HEK293 (cell line): ENCODE measurements around the gene HAAO.

Experiments
- CTCF ChIA-PET: fragments of 350-600 bp; formaldehyde crosslinking; extraction: SDS; loops from one replicate; lab custom pipeline; 2021; ENCODE audit warnings: antibody characterized with exemption; lab: Yijun Ruan, JAX
- POLR2A ChIA-PET: fragments of 300-600 bp; formaldehyde crosslinking; extraction: SDS; loops from one replicate; lab custom pipeline; 2020; ENCODE audit warnings: antibody characterized with exemption, inconsistent platforms; lab: Yijun Ruan, JAX
- H3K27ac ChIP-seq: fragments of 200-500 bp; sonication (Bioruptor generic); 2 replicates; pipeline ENCODE4 v1.5.1; 2014; ENCODE audit warnings: low read depth, low read length, control low read depth, inconsistent platforms; ENCODE audit errors: extremely low read depth
- H3K36me3 ChIP-seq, 2 experiments: fragments of 200-500 bp in 1 of 2; sonication (Bioruptor generic) in 1 of 2; 1 replicate in 1 of 2; 2 replicates in 1 of 2; pipeline ENCODE4 v1.5.1; 2014 to 2017; ENCODE audit warnings: inconsistent platforms in 2 of 2, low read length in 2 of 2; ENCODE audit not compliant: control insufficient read depth in 2 of 2, insufficient read depth in 1 of 2
- H3K4me1 ChIP-seq: fragments of 200-500 bp; sonication (Bioruptor generic); 2 replicates; pipeline ENCODE4 v1.5.1; 2014; ENCODE audit warnings: mild to moderate bottlenecking, low read length, inconsistent platforms; ENCODE audit not compliant: control insufficient read depth, insufficient read depth
- H3K4me3 ChIP-seq: 2 replicates; pipeline ENCODE4 v1.5.1; 2011; ENCODE audit warnings: low read depth, mild to moderate bottlenecking, control low read depth, low read length, moderate library complexity
- H3K9me3 ChIP-seq: fragments of 200-500 bp; sonication (Bioruptor generic); 2 replicates; pipeline ENCODE4 v1.5.1; 2014; ENCODE audit warnings: low read depth, low read length, inconsistent platforms; ENCODE audit not compliant: control insufficient read depth, insufficient read depth
- HIC1 ChIP-seq: fragments of 450-650 bp; formaldehyde crosslinking; IDR thresholded peaks from 2 replicates; pipeline ENCODE4 v1.5.1; 2016; ENCODE audit warnings: missing biosample characterization, missing genetic modification characterization
- MYNN ChIP-seq: fragments of 450-650 bp; formaldehyde crosslinking; IDR thresholded peaks from 2 replicates; pipeline ENCODE4 v1.5.1; 2016; ENCODE audit warnings: missing biosample characterization, missing genetic modification characterization, borderline replicate concordance
- MZF1 ChIP-seq: fragments of 450-650 bp; formaldehyde crosslinking; IDR thresholded peaks from 2 replicates; pipeline ENCODE4 v1.5.1; 2017; ENCODE audit warnings: missing biosample characterization, missing genetic modification characterization, borderline replicate concordance
- REST ChIP-seq: fragments of 450-650 bp; formaldehyde crosslinking; IDR thresholded peaks from 2 replicates; pipeline ENCODE4 v1.5.1; 2016; ENCODE audit warnings: missing biosample characterization, missing genetic modification characterization
- ZBTB20 ChIP-seq: fragments of 450-650 bp; formaldehyde crosslinking; IDR thresholded peaks from 2 replicates; pipeline ENCODE4 v1.5.1; 2016; ENCODE audit warnings: missing biosample characterization, missing genetic modification characterization
- ZBTB49 ChIP-seq: fragments of 450-650 bp; formaldehyde crosslinking; IDR thresholded peaks from 2 replicates; pipeline ENCODE4 v1.5.1; 2016; ENCODE audit warnings: missing biosample characterization, missing genetic modification characterization, low read depth
- ZFP37 ChIP-seq: fragments of 450-650 bp; formaldehyde crosslinking; IDR thresholded peaks from 2 replicates; pipeline ENCODE4 v1.5.1; 2016; ENCODE audit warnings: missing biosample characterization, missing genetic modification characterization
- ZFP69B ChIP-seq: fragments of 450-650 bp; formaldehyde crosslinking; IDR thresholded peaks from 2 replicates; pipeline ENCODE4 v1.5.1; 2016; ENCODE audit warnings: missing biosample characterization, missing genetic modification characterization
- ZNF121 ChIP-seq: fragments of 450-650 bp; formaldehyde crosslinking; IDR thresholded peaks from 2 replicates; pipeline ENCODE4 v1.5.1; 2016; ENCODE audit warnings: missing biosample characterization, missing genetic modification characterization
- ZNF16 ChIP-seq: fragments of 450-650 bp; formaldehyde crosslinking; IDR thresholded peaks from 2 replicates; pipeline ENCODE4 v1.5.1; 2016; ENCODE audit warnings: low read depth, missing biosample characterization, missing genetic modification characterization
- ZNF223 ChIP-seq: fragments of 450-650 bp; formaldehyde crosslinking; IDR thresholded peaks from 2 replicates; pipeline ENCODE4 v1.5.1; 2016; ENCODE audit warnings: missing biosample characterization, missing genetic modification characterization
- ZNF292 ChIP-seq: fragments of 450-650 bp; formaldehyde crosslinking; IDR thresholded peaks from 2 replicates; pipeline ENCODE4 v1.5.1; 2016; ENCODE audit warnings: low read depth, missing biosample characterization, missing genetic modification characterization, borderline replicate concordance
- ZNF404 ChIP-seq: fragments of 450-650 bp; formaldehyde crosslinking; IDR thresholded peaks from 2 replicates; pipeline ENCODE4 v1.5.1; 2017; ENCODE audit warnings: missing biosample characterization, missing genetic modification characterization
- ZNF426 ChIP-seq: fragments of 450-650 bp; formaldehyde crosslinking; IDR thresholded peaks from 2 replicates; pipeline ENCODE4 v1.5.1; 2017; ENCODE audit warnings: missing biosample characterization, missing genetic modification characterization, mild to moderate bottlenecking, inconsistent platforms, moderate library complexity
- ZNF658 ChIP-seq: fragments of 450-650 bp; formaldehyde crosslinking; IDR thresholded peaks from 2 replicates; pipeline ENCODE4; 2016; ENCODE audit warnings: missing biosample characterization, missing genetic modification characterization
- ZNF701 ChIP-seq: fragments of 450-650 bp; formaldehyde crosslinking; IDR thresholded peaks from 2 replicates; pipeline ENCODE4 v1.5.1; 2016; ENCODE audit warnings: missing biosample characterization, missing genetic modification characterization
- ZNF76 ChIP-seq: fragments of 450-650 bp; formaldehyde crosslinking; IDR thresholded peaks from 2 replicates; pipeline ENCODE4; 2016; ENCODE audit warnings: low read depth, missing biosample characterization, missing genetic modification characterization, borderline replicate concordance
- TF ChIP-seq, protein P1 (sequence below): fragments of 450-650 bp; formaldehyde crosslinking; IDR thresholded peaks from 2 replicates; pipeline ENCODE4 v1.5.1; 2016; ENCODE audit warnings: missing biosample characterization, missing genetic modification characterization
- TF ChIP-seq, protein P2 (sequence below): fragments of 450-650 bp; formaldehyde crosslinking; IDR thresholded peaks from 2 replicates; pipeline ENCODE4 v1.5.1; 2016; ENCODE audit warnings: missing biosample characterization, missing genetic modification characterization
- TF ChIP-seq, protein P3 (sequence below): fragments of 450-650 bp; formaldehyde crosslinking; IDR thresholded peaks from 2 replicates; pipeline ENCODE4 v1.5.1; 2016; ENCODE audit warnings: missing biosample characterization, missing genetic modification characterization

The HAAO gene

GRCh38 chr2:42791606-42792005 lies 777 bp downstream of the HAAO start (continued):
- TF ChIP-seq ZNF76 (tag by site-specific recombination) = no peak
- no peak for TF ChIP-seq MZF1
- TF ChIP-seq ZNF701 = no peak
- TF ChIP-seq, protein P1, sequence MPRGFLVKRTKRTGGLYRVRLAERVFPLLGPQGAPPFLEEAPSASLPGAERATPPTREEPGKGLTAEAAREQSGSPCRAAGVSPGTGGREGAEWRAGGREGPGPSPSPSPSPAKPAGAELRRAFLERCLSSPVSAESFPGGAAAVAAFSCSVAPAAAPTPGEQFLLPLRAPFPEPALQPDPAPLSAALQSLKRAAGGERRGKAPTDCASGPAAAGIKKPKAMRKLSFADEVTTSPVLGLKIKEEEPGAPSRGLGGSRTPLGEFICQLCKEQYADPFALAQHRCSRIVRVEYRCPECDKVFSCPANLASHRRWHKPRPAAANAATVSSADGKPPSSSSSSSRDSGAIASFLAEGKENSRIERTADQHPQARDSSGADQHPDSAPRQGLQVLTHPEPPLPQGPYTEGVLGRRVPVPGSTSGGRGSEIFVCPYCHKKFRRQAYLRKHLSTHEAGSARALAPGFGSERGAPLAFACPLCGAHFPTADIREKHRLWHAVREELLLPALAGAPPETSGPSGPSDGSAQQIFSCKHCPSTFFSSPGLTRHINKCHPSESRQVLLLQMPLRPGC = no peak
- TF ChIP-seq ZNF658 = no peak
- TF ChIP-seq HIC1 (tag by site-specific recombination) = no peak

GRCh38 chr2:42789751-42790150 lies 2.6 kb downstream of the HAAO start:
- POLR2A ChIA-PET = no interaction called here
- no peak for TF ChIP-seq REST (tag by site-specific recombination)
- no peak for TF ChIP-seq ZNF223 (tag by site-specific recombination)
- no peak for TF ChIP-seq ZNF426
- TF ChIP-seq ZBTB20 (tag by site-specific recombination) = no peak
- TF ChIP-seq, protein P2, sequence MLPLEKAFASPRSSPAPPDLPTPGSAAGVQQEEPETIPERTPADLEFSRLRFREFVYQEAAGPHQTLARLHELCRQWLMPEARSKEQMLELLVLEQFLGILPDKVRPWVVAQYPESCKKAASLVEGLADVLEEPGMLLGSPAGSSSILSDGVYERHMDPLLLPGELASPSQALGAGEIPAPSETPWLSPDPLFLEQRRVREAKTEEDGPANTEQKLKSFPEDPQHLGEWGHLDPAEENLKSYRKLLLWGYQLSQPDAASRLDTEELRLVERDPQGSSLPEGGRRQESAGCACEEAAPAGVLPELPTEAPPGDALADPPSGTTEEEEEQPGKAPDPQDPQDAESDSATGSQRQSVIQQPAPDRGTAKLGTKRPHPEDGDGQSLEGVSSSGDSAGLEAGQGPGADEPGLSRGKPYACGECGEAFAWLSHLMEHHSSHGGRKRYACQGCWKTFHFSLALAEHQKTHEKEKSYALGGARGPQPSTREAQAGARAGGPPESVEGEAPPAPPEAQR (tag by site-specific recombination) = no peak
- TF ChIP-seq ZNF404 = no peak
- no peak overlapping the region for H3K4me3 ChIP-seq
- H3K36me3 ChIP-seq = no peaks in the 10 kb centered on the region
- no peaks in the 10 kb centered on the region for H3K9me3 ChIP-seq
- H3K27ac ChIP-seq = no peak overlapping the region
- no peaks in the 10 kb centered on the region for H3K4me1 ChIP-seq
- CTCF ChIA-PET = no interaction called here

DNA sequence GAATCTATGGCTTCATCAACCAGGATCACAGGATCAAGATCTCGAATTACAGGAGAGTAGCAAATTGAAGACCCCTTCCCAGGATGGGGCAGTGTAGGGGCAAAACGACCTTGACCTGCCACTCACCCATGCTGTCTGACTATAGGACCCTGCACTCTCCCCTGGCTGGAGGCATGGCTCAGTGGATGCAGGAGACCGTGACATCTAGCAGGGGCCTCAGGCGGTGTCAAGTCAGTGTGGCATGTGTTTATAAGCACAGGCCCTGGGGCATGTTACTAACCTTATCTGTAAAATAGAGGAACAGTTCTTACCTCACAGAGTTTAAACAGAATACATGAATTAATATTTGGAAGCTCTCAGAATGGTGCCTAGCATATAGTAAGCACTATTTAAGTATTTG lies 3.5 kb downstream of the HAAO start:
- Histone ChIP-seq H3K4me1 (no peaks in the 10 kb centered on the region), H3K9me3 (no peaks in the 10 kb centered on the region), H3K36me3 (no peaks in the 10 kb centered on the region), H3K4me3 (no peak overlapping the region), H3K27ac (no peak overlapping the region)
- CTCF ChIA-PET = no interaction called here
- POLR2A ChIA-PET = no interaction called here
- TF ChIP-seq ZBTB49 (no peak), ZFP37 (tag by site-specific recombination) (no peak), MYNN (tag by site-specific recombination) (no peak), ZNF121 (tag by site-specific recombination) (no peak), ZNF292 (tag by site-specific recombination) (no peak), ZNF16 (tag by site-specific recombination) (no peak), ZFP69B (tag by site-specific recombination) (no peak)
- TF ChIP-seq, protein P3, sequence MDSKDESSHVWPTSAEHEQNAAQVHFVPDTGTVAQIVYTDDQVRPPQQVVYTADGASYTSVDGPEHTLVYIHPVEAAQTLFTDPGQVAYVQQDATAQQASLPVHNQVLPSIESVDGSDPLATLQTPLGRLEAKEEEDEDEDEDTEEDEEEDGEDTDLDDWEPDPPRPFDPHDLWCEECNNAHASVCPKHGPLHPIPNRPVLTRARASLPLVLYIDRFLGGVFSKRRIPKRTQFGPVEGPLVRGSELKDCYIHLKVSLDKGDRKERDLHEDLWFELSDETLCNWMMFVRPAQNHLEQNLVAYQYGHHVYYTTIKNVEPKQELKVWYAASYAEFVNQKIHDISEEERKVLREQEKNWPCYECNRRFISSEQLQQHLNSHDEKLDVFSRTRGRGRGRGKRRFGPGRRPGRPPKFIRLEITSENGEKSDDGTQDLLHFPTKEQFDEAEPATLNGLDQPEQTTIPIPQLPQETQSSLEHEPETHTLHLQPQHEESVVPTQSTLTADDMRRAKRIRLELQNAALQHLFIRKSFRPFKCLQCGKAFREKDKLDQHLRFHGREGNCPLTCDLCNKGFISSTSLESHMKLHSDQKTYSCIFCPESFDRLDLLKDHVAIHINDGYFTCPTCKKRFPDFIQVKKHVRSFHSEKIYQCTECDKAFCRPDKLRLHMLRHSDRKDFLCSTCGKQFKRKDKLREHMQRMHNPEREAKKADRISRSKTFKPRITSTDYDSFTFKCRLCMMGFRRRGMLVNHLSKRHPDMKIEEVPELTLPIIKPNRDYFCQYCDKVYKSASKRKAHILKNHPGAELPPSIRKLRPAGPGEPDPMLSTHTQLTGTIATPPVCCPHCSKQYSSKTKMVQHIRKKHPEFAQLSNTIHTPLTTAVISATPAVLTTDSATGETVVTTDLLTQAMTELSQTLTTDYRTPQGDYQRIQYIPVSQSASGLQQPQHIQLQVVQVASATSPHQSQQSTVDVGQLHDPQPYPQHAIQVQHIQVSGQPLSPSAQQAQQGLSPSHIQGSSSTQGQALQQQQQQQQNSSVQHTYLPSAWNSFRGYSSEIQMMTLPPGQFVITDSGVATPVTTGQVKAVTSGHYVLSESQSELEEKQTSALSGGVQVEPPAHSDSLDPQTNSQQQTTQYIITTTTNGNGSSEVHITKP = no peak
